HepG2 (cell line): ENCODE data around the gene PDLIM5. TPM values are rescaled to one million over a fixed set of nuclear protein-coding genes. Genes with fewer than 3 reads are reported as not detected.

Source experiments
- AHDC1 ChIP-seq: sonication (generic); formaldehyde crosslinking; IDR thresholded peaks from 2 replicates; pipeline ENCODE4 v1.5.1; 2020; ENCODE audit warnings: mild to moderate bottlenecking, missing genetic modification reagents, borderline replicate concordance
- HMGXB4 ChIP-seq, 2 experiments: sonication (generic) in 1 of 2; formaldehyde crosslinking in 1 of 2; IDR thresholded peaks; 2 replicates each; pipeline versions ENCODE4 v1.4.0 to v1.6.1; 2018 to 2020; ENCODE audit warnings: missing genetic modification reagents in 2 of 2, borderline replicate concordance in 1 of 2, low read depth in 1 of 2, mild to moderate bottlenecking in 1 of 2, missing biosample characterization in 1 of 2
- HNRNPLL ChIP-seq: fragments of 200-400 bp; formaldehyde crosslinking; IDR thresholded peaks from 2 replicates; pipeline ENCODE4 v1.6.1; 2017; ENCODE audit warnings: mild to moderate bottlenecking, low read depth, low read length; ENCODE audit not compliant: poor library complexity, severe bottlenecking
- TIGD3 ChIP-seq: sonication (generic); formaldehyde crosslinking; IDR thresholded peaks from 2 replicates; pipeline ENCODE4 v1.5.1; 2020; ENCODE audit warnings: mild to moderate bottlenecking, missing genetic modification reagents, borderline replicate concordance
- ZNF331 ChIP-seq: sonication (generic); formaldehyde crosslinking; IDR thresholded peaks from 2 replicates; pipeline ENCODE4 v1.4.0; 2020; ENCODE audit warnings: missing genetic modification reagents
- ZNF496 ChIP-seq: sonication (generic); formaldehyde crosslinking; IDR thresholded peaks from 2 replicates; pipeline ENCODE4 v1.8.1; 2023; ENCODE audit warnings: mild to moderate bottlenecking, moderate library complexity, missing genetic modification reagents; ENCODE audit not compliant: insufficient replicate concordance
- ZNF577 ChIP-seq: sonication (generic); formaldehyde crosslinking; IDR thresholded peaks from 2 replicates; pipeline ENCODE4 v1.4.0; 2020; ENCODE audit warnings: mild to moderate bottlenecking, low read depth, missing genetic modification reagents, borderline replicate concordance
- ZNF674 ChIP-seq: sonication (generic); formaldehyde crosslinking; IDR thresholded peaks from 2 replicates; pipeline ENCODE4 v1.5.0; 2020; ENCODE audit warnings: low read depth, mild to moderate bottlenecking, missing genetic modification reagents
- polyA plus RNA-seq, 8 experiments: library from polyadenylated mRNA; depleted of rRNA in 3 of 8; stranded (reverse) in 7 of 8; unstranded in 1 of 8; fragments of >200 nt; fragmentation: Illumina TruSeq in 4 of 8; extraction: Trizol in 4 of 8; gene quantifications; 2 replicates each; pipeline versions ENCODE4 v1.2.1 to v1.2.3, GENCODE V29; 2011 to 2016; ENCODE audit warnings: low read depth in 4 of 8, missing spikeins in 1 of 8, mixed read lengths in 1 of 8; ENCODE audit not compliant: insufficient read depth in 1 of 8
- total RNA-seq, 5 experiments: library from RNA; depleted of rRNA; stranded (reverse); fragments of >200 nt; fragmentation: Illumina TruSeq; extraction: Trizol; gene quantifications; 2 replicates each; pipeline ENCODE4 v1.2.3, GENCODE V29; 2016; ENCODE audit warnings: low read depth in 1 of 5
- TF ChIP-seq, protein P1 (sequence below): sonication (generic); formaldehyde crosslinking; IDR thresholded peaks from 2 replicates; pipeline ENCODE4 v1.5.1; 2020; ENCODE audit warnings: mild to moderate bottlenecking, missing genetic modification reagents
- TF ChIP-seq, protein P2 (sequence below): IDR thresholded peaks from 2 replicates; pipeline ENCODE4 v1.4.0; 2020; ENCODE audit warnings: mild to moderate bottlenecking, missing genetic modification reagents

PDLIM5 gene
- total and polyA plus RNA-seq, 2 of the 13 experiments (the other 11 are each of a cell fraction or from before 2014, with no cell fraction given): 52.8 to 119 TPM

DNA sequence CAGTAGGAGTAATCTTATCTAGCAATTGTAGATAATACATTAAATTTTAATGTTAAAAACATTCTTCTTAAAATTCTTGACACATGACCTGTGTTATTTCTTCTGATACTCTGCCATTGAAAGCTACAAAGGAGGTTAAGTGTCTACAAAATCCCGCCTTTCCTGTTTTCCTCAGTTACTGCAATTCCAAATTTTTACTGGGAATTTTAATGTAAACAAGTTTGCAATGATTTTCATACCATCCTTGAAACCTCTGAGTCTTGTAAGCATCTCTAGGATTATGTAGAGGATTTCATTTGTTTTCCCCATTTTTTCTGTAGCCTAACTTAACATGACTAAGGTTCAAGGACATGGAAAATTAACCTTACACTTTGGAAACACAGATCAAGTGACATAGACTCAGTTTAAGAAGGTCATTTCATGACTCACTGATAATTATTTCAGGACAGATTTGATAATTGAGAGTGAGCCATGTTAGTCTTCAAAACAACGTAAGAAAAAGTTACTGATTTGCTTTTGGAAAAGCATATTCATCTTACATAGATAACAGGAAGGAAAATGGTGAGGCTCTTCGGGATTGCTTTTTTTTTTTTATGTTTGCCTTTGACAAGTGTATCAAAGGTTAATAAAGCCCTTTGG is 39.6 kb upstream of the PDLIM5 start (continued):
- TF ChIP-seq AHDC1 (CRISPR knock-in tag) (no peak), ZNF577 (CRISPR knock-in tag) (no peak), ZNF331 (CRISPR knock-in tag) (0 out of 2 replicates have a peak, but pooled peaks have one; percentile 12), HNRNPLL (no peak), ZNF496 (no peak), TIGD3 (no peak), HMGXB4 (CRISPR knock-in tag; IDR thresholded peaks at IDR 0.05; ENCODE audit: borderline replicate concordance in 1 of 2, low read depth in 1 of 2) (peak in 1 of 2 experiments; percentile 34; a peak in 1 of 4 replicates), ZNF674 (CRISPR knock-in tag) (no peak)
- TF ChIP-seq, protein P1, sequence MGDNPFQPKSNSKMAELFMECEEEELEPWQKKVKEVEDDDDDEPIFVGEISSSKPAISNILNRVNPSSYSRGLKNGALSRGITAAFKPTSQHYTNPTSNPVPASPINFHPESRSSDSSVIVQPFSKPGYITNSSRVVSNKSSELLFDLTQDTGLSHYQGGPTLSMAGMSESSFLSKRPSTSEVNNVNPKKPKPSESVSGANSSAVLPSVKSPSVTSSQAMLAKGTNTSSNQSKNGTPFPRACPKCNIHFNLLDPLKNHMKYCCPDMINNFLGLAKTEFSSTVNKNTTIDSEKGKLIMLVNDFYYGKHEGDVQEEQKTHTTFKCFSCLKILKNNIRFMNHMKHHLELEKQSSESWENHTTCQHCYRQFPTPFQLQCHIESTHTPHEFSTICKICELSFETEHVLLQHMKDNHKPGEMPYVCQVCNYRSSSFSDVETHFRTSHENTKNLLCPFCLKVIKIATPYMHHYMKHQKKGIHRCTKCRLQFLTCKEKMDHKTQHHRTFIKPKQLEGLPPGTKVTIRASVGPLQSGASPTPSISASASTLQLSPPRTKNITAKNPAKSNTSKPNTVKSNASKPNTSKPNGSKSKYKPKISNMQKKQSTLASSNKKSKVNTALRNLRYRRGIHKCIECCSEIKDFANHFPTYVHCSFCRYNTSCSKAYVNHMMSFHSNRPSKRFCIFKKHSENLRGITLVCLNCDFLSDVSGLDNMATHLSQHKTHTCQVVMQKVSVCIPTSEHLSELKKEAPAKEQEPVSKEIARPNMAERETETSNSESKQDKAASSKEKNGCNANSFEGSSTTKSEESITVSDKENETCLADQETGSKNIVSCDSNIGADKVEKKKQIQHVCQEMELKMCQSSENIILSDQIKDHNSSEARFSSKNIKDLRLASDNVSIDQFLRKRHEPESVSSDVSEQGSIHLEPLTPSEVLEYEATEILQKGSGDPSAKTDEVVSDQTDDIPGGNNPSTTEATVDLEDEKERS (CRISPR knock-in tag): 0 out of 2 replicates have a peak, but pooled peaks have one; percentile 48
- TF ChIP-seq, protein P2, sequence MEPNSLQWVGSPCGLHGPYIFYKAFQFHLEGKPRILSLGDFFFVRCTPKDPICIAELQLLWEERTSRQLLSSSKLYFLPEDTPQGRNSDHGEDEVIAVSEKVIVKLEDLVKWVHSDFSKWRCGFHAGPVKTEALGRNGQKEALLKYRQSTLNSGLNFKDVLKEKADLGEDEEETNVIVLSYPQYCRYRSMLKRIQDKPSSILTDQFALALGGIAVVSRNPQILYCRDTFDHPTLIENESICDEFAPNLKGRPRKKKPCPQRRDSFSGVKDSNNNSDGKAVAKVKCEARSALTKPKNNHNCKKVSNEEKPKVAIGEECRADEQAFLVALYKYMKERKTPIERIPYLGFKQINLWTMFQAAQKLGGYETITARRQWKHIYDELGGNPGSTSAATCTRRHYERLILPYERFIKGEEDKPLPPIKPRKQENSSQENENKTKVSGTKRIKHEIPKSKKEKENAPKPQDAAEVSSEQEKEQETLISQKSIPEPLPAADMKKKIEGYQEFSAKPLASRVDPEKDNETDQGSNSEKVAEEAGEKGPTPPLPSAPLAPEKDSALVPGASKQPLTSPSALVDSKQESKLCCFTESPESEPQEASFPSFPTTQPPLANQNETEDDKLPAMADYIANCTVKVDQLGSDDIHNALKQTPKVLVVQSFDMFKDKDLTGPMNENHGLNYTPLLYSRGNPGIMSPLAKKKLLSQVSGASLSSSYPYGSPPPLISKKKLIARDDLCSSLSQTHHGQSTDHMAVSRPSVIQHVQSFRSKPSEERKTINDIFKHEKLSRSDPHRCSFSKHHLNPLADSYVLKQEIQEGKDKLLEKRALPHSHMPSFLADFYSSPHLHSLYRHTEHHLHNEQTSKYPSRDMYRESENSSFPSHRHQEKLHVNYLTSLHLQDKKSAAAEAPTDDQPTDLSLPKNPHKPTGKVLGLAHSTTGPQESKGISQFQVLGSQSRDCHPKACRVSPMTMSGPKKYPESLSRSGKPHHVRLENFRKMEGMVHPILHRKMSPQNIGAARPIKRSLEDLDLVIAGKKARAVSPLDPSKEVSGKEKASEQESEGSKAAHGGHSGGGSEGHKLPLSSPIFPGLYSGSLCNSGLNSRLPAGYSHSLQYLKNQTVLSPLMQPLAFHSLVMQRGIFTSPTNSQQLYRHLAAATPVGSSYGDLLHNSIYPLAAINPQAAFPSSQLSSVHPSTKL (CRISPR knock-in tag): peak; percentile 55
